ENCODE data around the gene C2orf15. TPM values are rescaled to one million over a fixed set of nuclear protein-coding genes. Genes with fewer than 3 reads are reported as not detected.
A peak's percentile ranks its signal among the peaks of the same experiment; 100 is the strongest.

The C2orf15 gene
- total and polyA plus RNA-seq, 9 of the 15 experiments (the other 6 are each of a cell fraction or from before 2014, with no cell fraction given), result 0.04 to 0.27 (median 0.15) TPM; not detected in 1

DNA sequence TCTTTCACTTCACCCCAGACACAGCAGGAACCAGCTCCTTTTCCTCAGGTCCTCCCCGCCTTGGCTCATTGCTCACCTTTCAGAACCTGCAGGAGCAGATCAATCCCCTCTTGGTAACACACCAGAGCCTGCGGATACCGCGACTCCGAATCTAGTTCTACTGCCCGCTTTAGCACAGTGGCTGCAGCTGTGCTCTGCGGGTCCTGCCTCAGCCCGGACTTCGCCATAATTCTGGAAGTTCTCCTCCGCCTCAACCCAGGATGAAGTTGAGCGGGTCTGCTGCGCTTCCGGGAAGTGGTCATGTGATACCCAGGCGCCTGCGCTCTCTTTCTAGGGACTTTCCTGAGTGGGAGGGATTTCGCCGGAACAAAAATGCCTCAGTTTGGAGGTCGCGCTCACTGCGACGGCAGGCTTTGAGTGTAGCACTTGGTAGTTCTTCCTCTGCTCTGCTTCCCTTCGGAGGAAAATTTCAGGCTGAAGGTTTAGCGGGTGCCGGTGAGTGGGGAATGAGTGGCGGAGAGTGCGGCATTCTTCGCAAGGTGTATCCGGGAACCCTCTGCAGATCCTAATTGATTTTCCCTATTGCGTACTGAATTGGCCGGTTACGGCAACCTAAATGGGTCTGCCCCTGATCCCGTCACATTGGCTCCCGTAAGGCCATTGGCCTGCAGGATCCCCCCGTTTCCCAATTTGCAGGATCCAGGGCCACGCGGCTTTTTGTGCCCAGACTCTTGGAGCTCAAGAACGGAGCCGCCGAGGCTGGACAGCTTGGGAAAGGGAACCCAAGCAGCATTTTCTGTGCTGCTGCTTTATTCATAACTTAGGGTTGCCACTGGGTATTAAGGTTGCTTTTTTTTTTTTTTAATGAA is 39.5 kb downstream of the C2orf15 start, which contains the start of the genes MITD1 and MRPL30 (continued):
- TF ChIP-seq BHLHE40 (IDR thresholded peaks at IDR 0.05; ENCODE audit: low read length) (peak; percentile 32; the same call in 1 of the 2 replicates), OTX1 (CRISPR knock-in tag; IDR thresholded peaks at IDR 0.05) (no peak), ZNF780A (CRISPR knock-in tag; IDR thresholded peaks at IDR 0.05) (no peak), ADNP (tag; IDR thresholded peaks at IDR 0.05) (no peak), PML (IDR thresholded peaks at IDR 0.05; ENCODE audit: low read length) (peak; percentile 82), TAF7 (tag; IDR thresholded peaks at IDR 0.05) (peak; percentile 96), RCOR1 (IDR thresholded peaks at IDR 0.05; ENCODE audit: borderline replicate concordance in 1 of 2, low read depth in 2 of 2, low read length in 2 of 2) (peak in 1 of 2 experiments; percentile 83; a peak in 2 of 4 replicates), RB1 (IDR thresholded peaks at IDR 0.05; ENCODE audit: low read depth) (peak; percentile 92)
- TF ChIP-seq, protein P1, sequence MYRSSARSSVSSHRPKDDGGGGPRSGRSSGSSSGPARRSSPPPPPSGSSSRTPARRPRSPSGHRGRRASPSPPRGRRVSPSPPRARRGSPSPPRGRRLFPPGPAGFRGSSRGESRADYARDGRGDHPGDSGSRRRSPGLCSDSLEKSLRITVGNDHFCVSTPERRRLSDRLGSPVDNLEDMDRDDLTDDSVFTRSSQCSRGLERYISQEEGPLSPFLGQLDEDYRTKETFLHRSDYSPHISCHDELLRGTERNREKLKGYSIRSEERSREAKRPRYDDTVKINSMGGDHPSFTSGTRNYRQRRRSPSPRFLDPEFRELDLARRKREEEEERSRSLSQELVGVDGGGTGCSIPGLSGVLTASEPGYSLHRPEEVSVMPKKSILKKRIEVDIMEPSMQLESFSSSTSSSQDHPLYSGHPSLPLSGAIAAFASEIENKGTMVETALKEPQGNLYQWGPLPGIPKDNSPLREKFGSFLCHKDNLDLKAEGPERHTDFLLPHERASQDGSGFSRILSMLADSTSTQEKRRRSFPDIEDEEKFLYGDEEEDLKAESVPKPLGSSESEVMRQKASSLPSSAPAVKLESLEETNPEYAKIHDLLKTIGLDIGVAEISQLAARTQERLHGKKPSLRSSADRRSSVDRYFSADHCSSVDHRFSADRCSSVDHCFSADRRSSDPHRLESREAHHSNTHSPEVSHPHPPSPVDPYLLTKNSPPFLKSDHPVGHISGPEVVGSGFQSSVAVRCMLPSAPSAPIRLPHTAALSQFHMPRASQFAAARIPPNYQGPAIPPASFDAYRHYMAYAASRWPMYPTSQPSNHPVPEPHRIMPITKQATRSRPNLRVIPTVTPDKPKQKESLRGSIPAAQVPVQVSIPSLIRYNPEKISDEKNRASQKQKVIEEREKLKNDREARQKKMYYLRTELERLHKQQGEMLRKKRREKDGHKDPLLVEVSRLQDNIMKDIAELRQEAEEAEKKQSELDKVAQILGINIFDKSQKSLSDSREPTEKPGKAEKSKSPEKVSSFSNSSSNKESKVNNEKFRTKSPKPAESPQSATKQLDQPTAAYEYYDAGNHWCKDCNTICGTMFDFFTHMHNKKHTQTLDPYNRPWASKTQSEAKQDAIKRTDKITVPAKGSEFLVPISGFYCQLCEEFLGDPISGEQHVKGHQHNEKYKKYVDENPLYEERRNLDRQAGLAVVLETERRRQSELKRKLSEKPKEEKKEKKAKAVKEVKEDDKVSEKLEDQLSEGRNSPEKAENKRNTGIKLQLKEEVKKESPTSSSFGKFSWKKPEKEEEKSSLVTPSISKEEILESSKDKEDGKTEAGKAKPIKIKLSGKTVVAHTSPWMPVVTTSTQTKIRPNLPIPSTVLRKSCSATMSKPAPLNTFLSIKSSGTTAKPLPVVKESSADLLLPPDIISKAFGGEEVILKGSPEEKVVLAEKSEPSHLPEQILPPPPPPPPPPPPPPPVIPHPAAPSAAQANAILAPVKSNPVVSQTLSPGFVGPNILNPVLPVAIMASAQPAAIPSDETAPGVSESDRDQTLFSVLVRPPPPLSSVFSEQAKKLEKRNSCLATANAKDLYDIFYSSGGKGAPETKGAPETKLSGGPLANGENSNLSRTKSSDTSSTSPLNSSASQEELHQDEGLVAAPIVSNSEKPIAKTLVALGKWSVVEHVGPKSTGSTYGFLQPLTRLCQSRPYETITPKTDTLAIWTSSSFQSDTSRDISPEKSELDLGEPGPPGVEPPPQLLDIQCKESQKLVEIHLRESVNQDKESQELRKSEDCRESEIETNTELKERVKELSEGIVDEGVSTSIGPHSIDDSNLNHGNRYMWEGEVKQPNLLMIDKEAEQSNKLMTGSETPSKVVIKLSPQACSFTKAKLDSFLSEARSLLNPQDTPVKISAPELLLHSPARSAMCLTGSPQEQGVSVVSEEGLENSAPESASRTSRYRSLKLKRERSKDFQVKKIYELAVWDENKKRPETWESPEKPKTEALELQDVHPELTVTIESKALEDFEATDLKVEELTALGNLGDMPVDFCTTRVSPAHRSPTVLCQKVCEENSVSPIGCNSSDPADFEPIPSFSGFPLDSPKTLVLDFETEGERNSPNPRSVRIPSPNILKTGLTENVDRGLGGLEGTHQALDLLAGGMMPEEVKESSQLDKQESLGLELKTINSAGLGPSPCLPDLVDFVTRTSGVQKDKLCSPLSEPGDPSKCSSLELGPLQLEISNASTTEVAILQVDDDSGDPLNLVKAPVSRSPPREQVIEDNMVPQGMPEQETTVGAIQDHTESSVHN (IDR thresholded peaks at IDR 0.05; ENCODE audit: borderline replicate concordance in 1 of 2, low read depth in 1 of 2), result no peak
- TF ChIP-seq, protein P2, sequence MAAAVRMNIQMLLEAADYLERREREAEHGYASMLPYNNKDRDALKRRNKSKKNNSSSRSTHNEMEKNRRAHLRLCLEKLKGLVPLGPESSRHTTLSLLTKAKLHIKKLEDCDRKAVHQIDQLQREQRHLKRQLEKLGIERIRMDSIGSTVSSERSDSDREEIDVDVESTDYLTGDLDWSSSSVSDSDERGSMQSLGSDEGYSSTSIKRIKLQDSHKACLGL (CRISPR knock-in tag; IDR thresholded peaks at IDR 0.05; ENCODE audit: borderline replicate concordance, poor library complexity, severe bottlenecking), result no peak
- TF ChIP-seq, protein P3, sequence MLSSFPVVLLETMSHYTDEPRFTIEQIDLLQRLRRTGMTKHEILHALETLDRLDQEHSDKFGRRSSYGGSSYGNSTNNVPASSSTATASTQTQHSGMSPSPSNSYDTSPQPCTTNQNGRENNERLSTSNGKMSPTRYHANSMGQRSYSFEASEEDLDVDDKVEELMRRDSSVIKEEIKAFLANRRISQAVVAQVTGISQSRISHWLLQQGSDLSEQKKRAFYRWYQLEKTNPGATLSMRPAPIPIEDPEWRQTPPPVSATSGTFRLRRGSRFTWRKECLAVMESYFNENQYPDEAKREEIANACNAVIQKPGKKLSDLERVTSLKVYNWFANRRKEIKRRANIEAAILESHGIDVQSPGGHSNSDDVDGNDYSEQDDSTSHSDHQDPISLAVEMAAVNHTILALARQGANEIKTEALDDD (IDR thresholded peaks at IDR 0.05), result no peak
- TF ChIP-seq, protein P4, sequence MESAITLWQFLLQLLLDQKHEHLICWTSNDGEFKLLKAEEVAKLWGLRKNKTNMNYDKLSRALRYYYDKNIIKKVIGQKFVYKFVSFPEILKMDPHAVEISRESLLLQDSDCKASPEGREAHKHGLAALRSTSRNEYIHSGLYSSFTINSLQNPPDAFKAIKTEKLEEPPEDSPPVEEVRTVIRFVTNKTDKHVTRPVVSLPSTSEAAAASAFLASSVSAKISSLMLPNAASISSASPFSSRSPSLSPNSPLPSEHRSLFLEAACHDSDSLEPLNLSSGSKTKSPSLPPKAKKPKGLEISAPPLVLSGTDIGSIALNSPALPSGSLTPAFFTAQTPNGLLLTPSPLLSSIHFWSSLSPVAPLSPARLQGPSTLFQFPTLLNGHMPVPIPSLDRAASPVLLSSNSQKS (CRISPR knock-in tag; IDR thresholded peaks at IDR 0.05), result no peak
- TF ChIP-seq, protein P5, sequence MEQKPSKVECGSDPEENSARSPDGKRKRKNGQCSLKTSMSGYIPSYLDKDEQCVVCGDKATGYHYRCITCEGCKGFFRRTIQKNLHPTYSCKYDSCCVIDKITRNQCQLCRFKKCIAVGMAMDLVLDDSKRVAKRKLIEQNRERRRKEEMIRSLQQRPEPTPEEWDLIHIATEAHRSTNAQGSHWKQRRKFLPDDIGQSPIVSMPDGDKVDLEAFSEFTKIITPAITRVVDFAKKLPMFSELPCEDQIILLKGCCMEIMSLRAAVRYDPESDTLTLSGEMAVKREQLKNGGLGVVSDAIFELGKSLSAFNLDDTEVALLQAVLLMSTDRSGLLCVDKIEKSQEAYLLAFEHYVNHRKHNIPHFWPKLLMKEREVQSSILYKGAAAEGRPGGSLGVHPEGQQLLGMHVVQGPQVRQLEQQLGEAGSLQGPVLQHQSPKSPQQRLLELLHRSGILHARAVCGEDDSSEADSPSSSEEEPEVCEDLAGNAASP (IDR thresholded peaks at IDR 0.05), result no peak
